ENCODE results near the gene IGSF9. TPM values are rescaled to one million over a fixed set of nuclear protein-coding genes. Genes with fewer than 3 reads are reported as not detected.

IGSF9 gene
- total RNA-seq, 2 experiments from 2014 or later, result not detected

- intact Hi-C loops (cut with DNase I, micrococcal nuclease), result loop anchor here in 1 of 2 experiments (10.0 kb wide), 1 partner anchor 665 kb away; no protein-coding TSS in a partner anchor
- Mint-ChIP-seq H3K4me3 (no peak overlapping the region), H3K36me3 (ENCODE audit: low read depth) (no peaks in the 10 kb centered on the region), H3K27ac (no peak overlapping the region), H3K4me1 (ENCODE audit: low read depth) (no peaks in the 10 kb centered on the region), H3K9me3 (no peaks in the 10 kb centered on the region), H3K27me3 (no peaks in the 10 kb centered on the region)
- Histone ChIP-seq H3K4me1 (ENCODE audit: insufficient read depth, low read length) (peaks cover 6% of the 10 kb centered on the region), H3K27ac (ENCODE audit: low read depth in 1 of 2, low read length in 2 of 2) (no peak overlapping the region), H3K4me3 (ENCODE audit: low read length) (no peak overlapping the region), H3K36me3 (ENCODE audit: insufficient read depth, low read length) (no peaks in the 10 kb centered on the region), H3K9me3 (ENCODE audit: control insufficient read depth in 1 of 2, insufficient read depth in 1 of 2, low read length in 2 of 2) (no peaks in the 10 kb centered on the region), H3K27me3 (ENCODE audit: control insufficient read depth in 1 of 2, insufficient read depth in 2 of 2, low read length in 2 of 2) (no peaks in the 10 kb centered on the region)
- ATAC-seq (ENCODE audit: poor library complexity) (no peak), DNase-seq (peak in 2 of 14 experiments; percentile 38 to 45)
- ChIA-PET CTCF (interaction anchor here (1.5 kb wide), 2 partner anchors 9 to 12 kb away, joined by 3 to 5 read pairs; no protein-coding TSS in a partner anchor), POLR2A (interaction anchor here (0.7 to 0.9 kb wide), 2 partner anchors 24 to 82 kb away, joined by 3 to 4 read pairs; no protein-coding TSS in a partner anchor)
- no peak for TF ChIP-seq CTCF (IDR thresholded peaks at IDR 0.05)
Measured at GRCh38 chr1:159879977-159880376, 65.4 kb downstream of the IGSF9 start.

GRCh38 chr1:159879136-159879535 lies 66.3 kb downstream of the IGSF9 start:
- ChIA-PET POLR2A (interaction anchor here (0.9 kb wide), 1 partner anchor 81 kb away, joined by 4 read pairs; no protein-coding TSS in a partner anchor), CTCF (interaction anchor here (1.5 kb wide), 2 partner anchors 9 to 13 kb away, joined by 3 to 5 read pairs; no protein-coding TSS in a partner anchor)
- intact Hi-C loops (cut with DNase I, micrococcal nuclease), result no loop called here
- Mint-ChIP-seq H3K36me3 (ENCODE audit: low read depth) (no peaks in the 10 kb centered on the region), H3K27me3 (no peaks in the 10 kb centered on the region), H3K27ac (no peak overlapping the region), H3K4me1 (ENCODE audit: low read depth) (no peaks in the 10 kb centered on the region), H3K4me3 (no peak overlapping the region), H3K9me3 (no peaks in the 10 kb centered on the region)
- no peak overlapping the region for H3K4me3 ChIP-seq (ENCODE audit: low read length)
- H3K27me3 ChIP-seq (ENCODE audit: control insufficient read depth in 1 of 2, insufficient read depth in 2 of 2, low read length in 2 of 2), result no peaks in the 10 kb centered on the region
- no peak overlapping the region for H3K27ac ChIP-seq (ENCODE audit: low read depth in 1 of 2, low read length in 2 of 2)
- DNase-seq, result no peak
- H3K4me1 ChIP-seq (ENCODE audit: insufficient read depth, low read length), result peaks cover 6% of the 10 kb centered on the region
- ATAC-seq (ENCODE audit: poor library complexity), result no peak
- no peaks in the 10 kb centered on the region for H3K36me3 ChIP-seq (ENCODE audit: insufficient read depth, low read length)
- no peaks in the 10 kb centered on the region for H3K9me3 ChIP-seq (ENCODE audit: control insufficient read depth in 1 of 2, insufficient read depth in 1 of 2, low read length in 2 of 2)
- TF ChIP-seq CTCF (IDR thresholded peaks at IDR 0.05), result no peak

GRCh38 chr1:159877695-159878444 lies 67.5 kb downstream of the IGSF9 start:
- POLR2A ChIA-PET, result no interaction called here
- intact Hi-C loops (cut with DNase I, micrococcal nuclease), result no loop called here
- peaks cover 6% of the 10 kb centered on the region for H3K4me1 ChIP-seq (ENCODE audit: insufficient read depth, low read length)

More at GRCh38 chr1:159877695-159878444, 67.5 kb downstream of the IGSF9 start:
- Mint-ChIP-seq H3K4me3 (no peak overlapping the region), H3K27ac (no peak overlapping the region), H3K9me3 (no peaks in the 10 kb centered on the region), H3K36me3 (ENCODE audit: low read depth) (no peaks in the 10 kb centered on the region), H3K4me1 (ENCODE audit: low read depth) (no peaks in the 10 kb centered on the region), H3K27me3 (no peaks in the 10 kb centered on the region)
- Histone ChIP-seq H3K36me3 (ENCODE audit: insufficient read depth, low read length) (no peaks in the 10 kb centered on the region), H3K27ac (ENCODE audit: low read depth in 1 of 2, low read length in 2 of 2) (no peak overlapping the region), H3K9me3 (ENCODE audit: control insufficient read depth in 1 of 2, insufficient read depth in 1 of 2, low read length in 2 of 2) (no peaks in the 10 kb centered on the region), H3K27me3 (ENCODE audit: control insufficient read depth in 1 of 2, insufficient read depth in 2 of 2, low read length in 2 of 2) (no peaks in the 10 kb centered on the region), H3K4me3 (ENCODE audit: low read length) (no peak overlapping the region)
- ATAC-seq (ENCODE audit: poor library complexity) (no peak), DNase-seq (no peak)
- CTCF ChIA-PET, result no interaction called here
- no peak for TF ChIP-seq CTCF (IDR thresholded peaks at IDR 0.05)

Small RNA genes lying within 50 kb of the gene (microRNA-seq; reads per million reads assigned to microRNA genes)
- gene MIR4259 (ENCODE audit: borderline microRNAs expressed, borderline replicate concordance), result not detected

Other genes with a start within 250 kb of the IGSF9 start
- not detected for gene CRP, start 231.0 kb downstream of the IGSF9 start, total RNA-seq
- 1 to 10 TPM; 3.9 to 6.0 TPM for gene DUSP23, start 164.7 kb downstream of the IGSF9 start, total RNA-seq
- gene FCRL6, start 143.3 kb downstream of the IGSF9 start, total RNA-seq, result under 1 TPM; 0.28 to 0.52 TPM
- gene SLAMF8, start 118.7 kb downstream of the IGSF9 start, total RNA-seq, result under 1 TPM in 1 of 2 experiments, not detected in 1; 0.34 TPM
- not detected for gene VSIG8, start 83.0 kb downstream of the IGSF9 start, total RNA-seq
- gene CFAP45, start 45.4 kb downstream of the IGSF9 start, total RNA-seq, result 1 to 10 TPM; 8.4 to 9.0 TPM
- 100 to 1,000 TPM; 301 to 311 TPM for gene TAGLN2, start 20.1 kb downstream of the IGSF9 start, total RNA-seq
- gene SLAMF9, start 8.6 kb upstream of the IGSF9 start, total RNA-seq, result not detected
- gene PIGM, start 86.4 kb upstream of the IGSF9 start, total RNA-seq, result 1 to 10 TPM; 2.1 to 2.2 TPM
- not detected for gene KCNJ10, start 124.5 kb upstream of the IGSF9 start, total RNA-seq
- gene KCNJ9, start 135.9 kb upstream of the IGSF9 start, total RNA-seq, result not detected
- gene IGSF8, start 153.0 kb upstream of the IGSF9 start, total RNA-seq, result 10 to 100 TPM; 33.1 to 33.7 TPM
- not detected for gene ATP1A2, start 170.1 kb upstream of the IGSF9 start, total RNA-seq
- under 1 TPM in 1 of 2 experiments, not detected in 1; 0.22 TPM for gene ATP1A4, start 206.0 kb upstream of the IGSF9 start, total RNA-seq
- not detected for gene CASQ1, start 245.0 kb upstream of the IGSF9 start, total RNA-seq